Tibial artery (tissue), 4 donors: ENCODE data around the gene AIF1L.
"Not testable (repeated sequence)": the region's sequence is repeated elsewhere in the genome, so short reads cannot be mapped to it uniquely, and the experiment has no call there.

ENCODE experiments used
- DNase-seq, 2 donors: peaks; one replicate each; pipeline ENCODE4 v3.0.0-alpha.2; 2019
- H3K27ac ChIP-seq, 2 donors: fragments of 200-600 bp; sonication (generic) in 1 of 2; 1 replicate in 1 of 2; 2 replicates in 1 of 2; pipeline ENCODE4 v1.5.1; 2018 to 2019; ENCODE audit warnings: mild to moderate bottlenecking in 1 of 2
- H3K27me3 ChIP-seq, 2 donors: fragments of 200-600 bp; sonication (generic) in 1 of 2; one replicate each; pipeline versions ENCODE4 v1.5.1 to v1.6.0; 2016 to 2019
- H3K36me3 ChIP-seq, 3 donors: fragments of 200-600 bp; sonication (generic) in 2 of 3; one replicate each; pipeline ENCODE4 v1.5.1; 2016 to 2019; ENCODE audit warnings: mild to moderate bottlenecking in 2 of 3
- H3K4me1 ChIP-seq, 4 donors: fragments of 200-600 bp; sonication (generic) in 2 of 4; 1 replicate in 3 of 4; 2 replicates in 1 of 4; pipeline ENCODE4 v1.5.1; 2016 to 2019
- H3K4me3 ChIP-seq, 2 donors: fragments of 200-600 bp; sonication (generic) in 1 of 2; 1 replicate in 1 of 2; 2 replicates in 1 of 2; pipeline ENCODE4 v1.5.1; 2018 to 2019; ENCODE audit warnings: mild to moderate bottlenecking in 2 of 2
- H3K9me3 ChIP-seq, 3 donors: fragments of 200-600 bp; sonication (generic) in 1 of 3; one replicate each; pipeline ENCODE4 v1.5.1; 2016 to 2019
- intact Hi-C: fragments of 100-400 bp; cut with DNase I; formaldehyde crosslinking; loops from one replicate; pipeline ENCODE4 v1.15.0; 2023; ENCODE audit warnings: low total_unique reads
- TF ChIP-seq, protein P1 (sequence below), 2 experiments: fragments of 200-600 bp in 1 of 2; fragments of 450-650 bp in 1 of 2; IDR thresholded peaks; one replicate each; pipeline ENCODE4 v1.5.1; 2017 to 2019; ENCODE audit warnings: antibody characterized with exemption in 2 of 2, mild to moderate bottlenecking in 1 of 2, moderate library complexity in 1 of 2

AIF1L gene

DNA sequence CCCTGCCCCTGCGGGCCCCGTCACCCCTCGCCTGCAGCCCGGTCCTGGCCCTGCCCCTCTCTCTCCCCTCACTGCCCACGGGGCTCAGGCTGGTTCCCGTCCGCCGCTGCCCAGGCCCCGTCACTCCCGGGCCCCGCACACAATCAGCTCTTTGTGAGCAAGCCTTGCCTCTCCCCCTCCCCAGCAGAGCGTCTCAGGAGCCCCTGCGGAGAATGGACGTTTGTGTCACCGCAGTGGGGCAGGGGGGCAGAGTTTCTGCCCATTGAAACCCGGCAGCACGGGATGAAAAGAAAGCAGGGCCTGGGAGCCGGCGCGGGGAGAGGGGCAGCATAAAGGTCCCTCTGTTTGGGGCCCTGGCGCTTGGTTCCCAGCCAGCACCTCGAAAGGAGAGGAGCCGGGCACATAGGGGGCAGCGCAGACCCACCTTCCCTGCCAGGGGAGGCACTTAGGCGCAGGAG lies 15.6 kb downstream of the AIF1L start:
- H3K9me3 ChIP-seq = no peaks in the 10 kb centered on the region
- TF ChIP-seq, protein P1, sequence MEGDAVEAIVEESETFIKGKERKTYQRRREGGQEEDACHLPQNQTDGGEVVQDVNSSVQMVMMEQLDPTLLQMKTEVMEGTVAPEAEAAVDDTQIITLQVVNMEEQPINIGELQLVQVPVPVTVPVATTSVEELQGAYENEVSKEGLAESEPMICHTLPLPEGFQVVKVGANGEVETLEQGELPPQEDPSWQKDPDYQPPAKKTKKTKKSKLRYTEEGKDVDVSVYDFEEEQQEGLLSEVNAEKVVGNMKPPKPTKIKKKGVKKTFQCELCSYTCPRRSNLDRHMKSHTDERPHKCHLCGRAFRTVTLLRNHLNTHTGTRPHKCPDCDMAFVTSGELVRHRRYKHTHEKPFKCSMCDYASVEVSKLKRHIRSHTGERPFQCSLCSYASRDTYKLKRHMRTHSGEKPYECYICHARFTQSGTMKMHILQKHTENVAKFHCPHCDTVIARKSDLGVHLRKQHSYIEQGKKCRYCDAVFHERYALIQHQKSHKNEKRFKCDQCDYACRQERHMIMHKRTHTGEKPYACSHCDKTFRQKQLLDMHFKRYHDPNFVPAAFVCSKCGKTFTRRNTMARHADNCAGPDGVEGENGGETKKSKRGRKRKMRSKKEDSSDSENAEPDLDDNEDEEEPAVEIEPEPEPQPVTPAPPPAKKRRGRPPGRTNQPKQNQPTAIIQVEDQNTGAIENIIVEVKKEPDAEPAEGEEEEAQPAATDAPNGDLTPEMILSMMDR (IDR thresholded peaks at IDR 0.05) = no peak
- no peak overlapping the region for H3K27ac ChIP-seq
- peak in 1 of 2 donors; percentile 54 for DNase-seq
- no peaks in the 10 kb centered on the region for H3K27me3 ChIP-seq
- H3K4me3 ChIP-seq = no peak overlapping the region
- peaks cover 0 to 7% (median 0%) of the 10 kb centered on the region in 4 donors for H3K4me1 ChIP-seq
- intact Hi-C loops = no loop called here
- H3K36me3 ChIP-seq = peaks cover 0 to 24% (median 9%) of the 10 kb centered on the region in 3 donors

DNA sequence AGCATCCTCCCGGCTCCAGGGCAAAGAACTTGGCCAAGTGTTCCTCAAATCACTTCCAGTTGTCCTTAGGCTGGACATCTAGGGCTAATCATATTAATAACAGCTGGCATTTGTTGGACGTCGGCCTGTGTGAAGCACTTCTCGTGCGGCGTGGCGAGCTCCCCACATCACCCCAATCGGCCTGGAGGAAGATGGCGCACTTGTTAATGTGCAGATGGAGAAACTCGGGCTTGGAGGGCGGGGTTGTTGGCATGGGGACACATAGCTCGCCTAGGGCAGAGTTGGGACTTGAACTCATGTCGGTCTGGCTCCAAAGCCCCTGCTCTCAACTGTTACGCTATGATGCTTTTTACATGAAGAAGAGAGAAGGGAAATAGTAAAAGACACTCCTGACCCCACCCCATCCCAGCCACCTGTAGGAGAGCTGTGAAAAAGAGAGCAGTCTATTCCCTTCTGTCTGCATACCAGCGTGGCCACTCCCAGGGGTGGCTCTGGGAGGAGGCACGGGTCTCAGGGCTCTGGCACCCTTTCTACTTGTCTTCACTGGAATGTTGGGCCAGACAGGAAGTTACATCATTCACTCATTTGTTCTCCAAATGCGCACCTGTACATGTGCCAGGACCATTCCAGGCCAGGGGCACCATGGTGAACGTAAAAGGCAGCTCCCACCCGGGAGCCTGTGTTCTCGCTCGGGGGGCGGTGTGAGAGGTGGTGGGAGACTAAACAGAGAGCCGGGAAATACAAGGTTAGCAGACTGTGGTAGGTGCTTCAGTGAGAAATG lies 16.2 kb downstream of the AIF1L start:
- Histone ChIP-seq H3K4me1 (peaks cover 0 to 8% (median 0%) of the 10 kb centered on the region in 4 donors), H3K27me3 (no peaks in the 10 kb centered on the region), H3K36me3 (peaks cover 0 to 30% (median 10%) of the 10 kb centered on the region in 3 donors), H3K4me3 (no peak overlapping the region), H3K9me3 (no peaks in the 10 kb centered on the region), H3K27ac (no peak overlapping the region)
- peak in 1 of 2 donors; percentile 60 for DNase-seq
- TF ChIP-seq, protein P1 (IDR thresholded peaks at IDR 0.05) = no peak
- intact Hi-C loops = no loop called here

- intact Hi-C loops = no loop called here
- H3K9me3 ChIP-seq = no peaks in the 10 kb centered on the region
- no peak overlapping the region for H3K4me3 ChIP-seq
- DNase-seq = peak in 1 of 2 donors; percentile 54
- TF ChIP-seq, protein P1 (IDR thresholded peaks at IDR 0.05) = no peak
- peaks cover 0 to 8% (median 0%) of the 10 kb centered on the region in 4 donors for H3K4me1 ChIP-seq
- H3K27me3 ChIP-seq = no peaks in the 10 kb centered on the region
- H3K27ac ChIP-seq = no peak overlapping the region
- H3K36me3 ChIP-seq = peaks cover 4 to 40% (median 13%) of the 10 kb centered on the region in 3 donors
Measured at GRCh38 chr9:131113655-131114054, 17.3 kb downstream of the AIF1L start.

DNA sequence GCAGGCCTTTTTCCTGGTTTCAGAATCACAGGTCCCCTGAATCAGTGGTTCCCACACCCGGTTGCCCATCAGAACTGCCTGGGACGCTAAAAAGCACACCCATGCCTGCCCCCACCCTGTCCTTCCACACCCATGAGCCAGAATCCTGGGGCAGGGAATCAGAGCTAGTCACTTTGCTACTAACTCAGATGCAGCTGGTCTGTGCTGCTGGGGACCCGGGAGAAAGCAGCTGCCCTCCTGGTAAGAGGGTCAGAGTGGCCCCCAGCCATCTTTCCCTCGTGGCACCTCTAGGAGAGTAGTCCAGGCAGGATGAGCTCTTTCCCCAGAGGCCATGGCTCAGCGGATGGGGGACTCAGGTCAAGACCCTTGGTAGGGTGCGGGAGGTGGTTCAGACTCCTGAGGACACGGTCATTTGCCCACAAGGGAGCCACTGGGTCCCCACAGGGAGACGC lies 17.8 kb downstream of the AIF1L start:
- intact Hi-C loops = no loop called here
- DNase-seq = peak in 1 of 2 donors; percentile 37
- no peaks in the 10 kb centered on the region for H3K9me3 ChIP-seq

DNA sequence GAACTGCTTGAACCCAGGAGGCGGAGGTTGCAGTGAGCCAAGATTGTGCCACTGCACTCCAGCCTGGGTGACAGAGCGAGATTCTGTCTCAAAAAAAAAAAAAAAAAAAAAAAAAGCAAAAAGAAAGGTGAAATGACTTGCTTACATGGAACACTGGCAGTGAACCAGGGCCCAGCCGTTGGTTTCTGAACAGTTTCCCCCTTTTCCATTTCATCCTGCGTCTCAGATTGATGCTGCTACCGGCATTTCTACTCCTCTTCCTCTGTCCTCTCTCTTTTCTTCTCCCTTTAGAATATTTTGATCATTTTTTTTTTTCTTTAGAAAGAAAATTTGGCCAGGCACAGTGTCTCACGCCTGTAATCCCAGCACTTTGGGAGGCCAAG lies 19.0 kb downstream of the AIF1L start:
- not testable (repeated sequence) for H3K9me3 ChIP-seq, H3K27me3 ChIP-seq, H3K4me3 ChIP-seq, DNase-seq, H3K27ac ChIP-seq, H3K4me1 ChIP-seq
- intact Hi-C loops = loop anchor here (5.0 kb wide), 1 partner anchor 48 kb away; no protein-coding TSS in a partner anchor
- peaks cover 5 to 54% (median 20%) of the 10 kb centered on the region in 3 donors for H3K36me3 ChIP-seq

More for the DNA sequence above, 17.8 kb downstream of the AIF1L start:
- H3K4me3 ChIP-seq = no peak overlapping the region
- H3K36me3 ChIP-seq = peaks cover 5 to 44% (median 13%) of the 10 kb centered on the region in 3 donors
- H3K27ac ChIP-seq = no peak overlapping the region
- H3K27me3 ChIP-seq = no peaks in the 10 kb centered on the region
- H3K4me1 ChIP-seq = peaks cover 0 to 8% (median 0%) of the 10 kb centered on the region in 4 donors
- TF ChIP-seq, protein P1 (IDR thresholded peaks at IDR 0.05) = no peak
